Choroid plexus epithelial cell (primary cell): ENCODE measurements around the gene SUN3.

Source experiments
- DNase-seq: peaks from one replicate; pipeline ENCODE4 v3.0.0-alpha.2; 2010; ENCODE audit warnings: low read depth
- H3K4me3 ChIP-seq: 2 replicates; pipeline ENCODE4 v1.5.1; 2011; ENCODE audit warnings: low read depth, mild to moderate bottlenecking, control low read depth, low read length, moderate library complexity
- TF ChIP-seq, protein P1 (sequence below): conservative IDR thresholded peaks from 2 replicates; pipeline ENCODE4 v1.5.1; 2011; ENCODE audit warnings: low read depth, mild to moderate bottlenecking, control low read depth, inconsistent platforms, low read length, moderate library complexity

Gene SUN3

DNA sequence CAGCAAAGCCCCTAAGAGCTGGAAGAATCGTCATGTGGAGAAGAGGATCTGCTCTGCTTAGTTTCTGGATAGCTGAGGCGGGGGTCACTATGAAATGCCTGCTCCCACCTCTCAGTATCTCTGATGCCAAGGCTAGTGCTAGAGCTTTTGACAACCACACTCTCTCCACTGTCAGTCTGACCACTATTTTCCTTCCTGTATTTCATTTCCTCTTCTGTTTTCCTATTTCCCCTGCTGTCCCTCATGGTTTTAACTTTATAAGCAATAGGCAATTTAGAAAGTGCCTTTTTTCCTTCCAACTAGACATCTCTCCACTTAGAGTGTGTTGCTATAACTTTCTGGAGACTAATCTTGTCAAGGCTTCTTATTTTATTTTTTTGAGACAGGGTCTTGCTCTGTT is 30.1 kb upstream of the SUN3 start:
- DNase-seq, result no peak
- no peak overlapping the region for H3K4me3 ChIP-seq
- TF ChIP-seq, protein P1, sequence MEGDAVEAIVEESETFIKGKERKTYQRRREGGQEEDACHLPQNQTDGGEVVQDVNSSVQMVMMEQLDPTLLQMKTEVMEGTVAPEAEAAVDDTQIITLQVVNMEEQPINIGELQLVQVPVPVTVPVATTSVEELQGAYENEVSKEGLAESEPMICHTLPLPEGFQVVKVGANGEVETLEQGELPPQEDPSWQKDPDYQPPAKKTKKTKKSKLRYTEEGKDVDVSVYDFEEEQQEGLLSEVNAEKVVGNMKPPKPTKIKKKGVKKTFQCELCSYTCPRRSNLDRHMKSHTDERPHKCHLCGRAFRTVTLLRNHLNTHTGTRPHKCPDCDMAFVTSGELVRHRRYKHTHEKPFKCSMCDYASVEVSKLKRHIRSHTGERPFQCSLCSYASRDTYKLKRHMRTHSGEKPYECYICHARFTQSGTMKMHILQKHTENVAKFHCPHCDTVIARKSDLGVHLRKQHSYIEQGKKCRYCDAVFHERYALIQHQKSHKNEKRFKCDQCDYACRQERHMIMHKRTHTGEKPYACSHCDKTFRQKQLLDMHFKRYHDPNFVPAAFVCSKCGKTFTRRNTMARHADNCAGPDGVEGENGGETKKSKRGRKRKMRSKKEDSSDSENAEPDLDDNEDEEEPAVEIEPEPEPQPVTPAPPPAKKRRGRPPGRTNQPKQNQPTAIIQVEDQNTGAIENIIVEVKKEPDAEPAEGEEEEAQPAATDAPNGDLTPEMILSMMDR, result no peak

DNA sequence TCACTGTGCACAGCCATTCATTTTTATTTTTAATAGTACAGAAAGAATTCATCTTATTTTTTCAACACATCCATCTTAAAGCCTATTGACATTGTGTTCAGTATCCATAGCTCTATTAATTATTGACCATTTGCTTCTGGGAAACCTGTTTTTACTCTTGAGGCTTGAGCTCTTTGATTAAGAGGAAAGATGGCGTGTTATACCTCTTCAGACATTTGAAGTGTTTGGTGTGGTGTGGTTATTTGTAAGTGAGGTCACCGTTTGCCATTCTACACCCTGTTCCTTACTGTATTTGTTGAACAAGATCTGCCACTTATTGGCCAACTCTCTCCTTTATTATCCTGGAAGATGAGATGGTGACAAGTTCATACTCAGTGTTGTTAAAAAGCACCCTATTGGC is 24.8 kb upstream of the SUN3 start:
- H3K4me3 ChIP-seq, result no peak overlapping the region
- no peak for DNase-seq
- TF ChIP-seq, protein P1, result no peak

DNA sequence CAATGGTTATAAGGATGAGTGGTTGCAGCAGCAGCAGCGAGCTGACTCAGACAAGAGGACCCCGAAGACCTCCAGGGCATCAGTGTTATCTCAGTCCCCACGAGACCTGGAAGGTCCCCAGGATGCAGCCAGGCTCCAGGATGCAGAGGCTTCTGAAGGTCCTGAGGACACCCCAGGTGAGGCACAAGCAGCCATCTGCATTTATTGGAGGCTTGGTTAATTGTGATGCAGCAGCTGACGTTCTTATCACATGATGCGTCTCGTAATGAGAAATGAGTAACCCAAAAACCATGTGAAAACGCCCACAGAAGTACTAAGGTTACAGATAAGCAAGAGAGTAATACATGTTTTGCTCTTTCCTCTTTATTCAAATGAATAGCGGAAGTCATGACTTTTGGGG is 23.8 kb upstream of the SUN3 start:
- TF ChIP-seq, protein P1, result no peak
- DNase-seq, result peak; percentile 75
- H3K4me3 ChIP-seq, result no peak overlapping the region

DNA sequence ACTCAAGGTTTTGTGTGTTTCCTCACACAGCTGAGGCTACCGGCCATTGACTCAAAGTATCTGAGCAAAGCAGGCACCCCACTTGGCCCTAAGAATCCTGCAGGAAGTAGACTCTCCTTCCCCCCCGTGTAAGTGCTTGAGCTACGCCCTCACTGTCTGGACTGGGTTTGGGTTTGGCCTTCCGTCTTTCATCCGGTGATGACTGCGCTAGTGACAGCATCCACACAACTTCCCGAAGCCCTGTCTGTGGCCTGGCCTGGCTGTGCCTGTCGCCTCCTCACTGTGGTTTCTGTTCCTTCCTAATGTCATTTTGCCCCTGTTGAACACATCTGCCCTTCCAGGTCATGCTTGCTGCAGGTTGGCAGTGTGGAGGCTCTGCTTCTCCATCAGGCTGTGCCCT is 20.9 kb upstream of the SUN3 start:
- TF ChIP-seq, protein P1, result no peak
- no peak for DNase-seq
- no peak overlapping the region for H3K4me3 ChIP-seq

DNA sequence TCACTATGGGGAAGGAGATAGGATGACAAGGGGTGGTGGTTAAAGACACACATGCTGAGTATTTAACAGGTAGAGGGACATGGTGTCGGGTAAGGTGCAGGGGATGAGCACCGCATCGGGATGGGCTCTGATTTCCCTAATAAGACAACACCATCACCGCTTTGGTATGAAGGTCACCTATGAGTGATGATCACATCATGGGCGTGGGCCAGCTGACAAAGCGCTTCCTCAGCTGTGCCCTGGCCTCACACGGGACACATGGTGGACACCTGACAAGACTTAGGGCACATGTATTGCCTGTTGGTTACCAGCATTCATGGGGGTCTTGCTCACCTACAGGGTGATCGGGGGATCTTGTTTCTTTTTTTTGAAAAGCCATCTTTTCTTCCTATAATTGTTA is 19.2 kb upstream of the SUN3 start:
- no peak overlapping the region for H3K4me3 ChIP-seq

DNA sequence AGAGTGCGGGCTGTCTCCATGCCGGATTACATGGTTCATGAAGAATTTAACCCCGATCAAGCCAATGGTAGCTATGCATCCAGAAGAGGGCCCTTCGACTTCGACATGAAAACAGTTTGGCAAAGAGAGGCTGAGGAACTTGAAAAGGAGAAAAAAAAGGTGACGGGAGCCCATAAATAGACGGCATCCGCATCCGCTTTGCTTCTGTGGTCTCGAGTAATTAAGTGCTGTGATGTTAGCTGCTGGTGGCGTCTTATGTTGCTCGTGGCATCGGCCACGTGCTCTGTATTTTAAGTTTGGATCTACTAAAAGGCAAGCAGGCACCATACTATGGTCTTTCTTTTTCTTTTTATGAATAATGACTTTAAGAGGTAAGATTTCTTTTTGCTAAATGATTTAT is 17.6 kb upstream of the SUN3 start:
- H3K4me3 ChIP-seq, result no peak overlapping the region
- TF ChIP-seq, protein P1, result no peak
- DNase-seq, result no peak

More for the DNA sequence above, 19.2 kb upstream of the SUN3 start:
- TF ChIP-seq, protein P1, result no peak
- DNase-seq, result no peak

DNA sequence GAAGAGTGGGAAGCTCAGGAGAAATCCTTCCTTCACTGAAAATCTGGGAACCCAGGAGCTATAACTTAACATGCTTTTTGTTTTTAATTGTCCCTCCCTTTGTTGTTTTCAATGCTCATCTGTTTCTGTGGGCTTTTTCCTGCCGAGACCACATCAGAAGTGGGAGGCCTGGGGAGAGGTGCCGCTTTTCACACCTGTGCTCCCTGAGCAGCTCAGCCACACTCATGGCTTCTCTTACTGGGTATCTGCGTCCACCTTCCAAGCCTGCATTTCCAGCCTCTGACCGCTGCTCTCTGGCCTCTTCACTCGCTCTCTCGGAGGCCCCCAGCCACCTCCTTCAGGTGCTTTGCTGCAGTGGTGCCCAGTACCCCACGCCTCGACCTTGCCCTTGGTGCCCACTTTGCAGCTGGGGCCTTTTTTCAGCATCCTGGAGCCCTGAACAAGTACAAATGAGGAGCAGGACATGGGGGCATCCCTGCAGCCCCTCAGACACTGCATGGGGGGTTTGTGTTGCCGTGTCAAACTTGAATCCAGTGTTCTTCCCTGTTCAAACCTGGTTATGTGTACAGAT is 16.4 kb upstream of the SUN3 start:
- no peak for DNase-seq
- TF ChIP-seq, protein P1, result no peak
- H3K4me3 ChIP-seq, result no peak overlapping the region
